Smooth muscle cell of trachea (primary cell): Measurements from ENCODE around the gene CTDSP2. TPM values are rescaled to one million over a fixed set of nuclear protein-coding genes. Genes with fewer than 3 reads are reported as not detected.

Source experiments
- total RNA-seq: library from RNA; depleted of rRNA; stranded (reverse); fragments of >200 nt; gene quantifications from 2 replicates; pipeline ENCODE4 v1.2.1, GENCODE V29; 2014

The CTDSP2 gene, protein sequence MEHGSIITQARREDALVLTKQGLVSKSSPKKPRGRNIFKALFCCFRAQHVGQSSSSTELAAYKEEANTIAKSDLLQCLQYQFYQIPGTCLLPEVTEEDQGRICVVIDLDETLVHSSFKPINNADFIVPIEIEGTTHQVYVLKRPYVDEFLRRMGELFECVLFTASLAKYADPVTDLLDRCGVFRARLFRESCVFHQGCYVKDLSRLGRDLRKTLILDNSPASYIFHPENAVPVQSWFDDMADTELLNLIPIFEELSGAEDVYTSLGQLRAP
- total RNA-seq: 94.2 and 111 TPM in 2 replicates

DNA sequence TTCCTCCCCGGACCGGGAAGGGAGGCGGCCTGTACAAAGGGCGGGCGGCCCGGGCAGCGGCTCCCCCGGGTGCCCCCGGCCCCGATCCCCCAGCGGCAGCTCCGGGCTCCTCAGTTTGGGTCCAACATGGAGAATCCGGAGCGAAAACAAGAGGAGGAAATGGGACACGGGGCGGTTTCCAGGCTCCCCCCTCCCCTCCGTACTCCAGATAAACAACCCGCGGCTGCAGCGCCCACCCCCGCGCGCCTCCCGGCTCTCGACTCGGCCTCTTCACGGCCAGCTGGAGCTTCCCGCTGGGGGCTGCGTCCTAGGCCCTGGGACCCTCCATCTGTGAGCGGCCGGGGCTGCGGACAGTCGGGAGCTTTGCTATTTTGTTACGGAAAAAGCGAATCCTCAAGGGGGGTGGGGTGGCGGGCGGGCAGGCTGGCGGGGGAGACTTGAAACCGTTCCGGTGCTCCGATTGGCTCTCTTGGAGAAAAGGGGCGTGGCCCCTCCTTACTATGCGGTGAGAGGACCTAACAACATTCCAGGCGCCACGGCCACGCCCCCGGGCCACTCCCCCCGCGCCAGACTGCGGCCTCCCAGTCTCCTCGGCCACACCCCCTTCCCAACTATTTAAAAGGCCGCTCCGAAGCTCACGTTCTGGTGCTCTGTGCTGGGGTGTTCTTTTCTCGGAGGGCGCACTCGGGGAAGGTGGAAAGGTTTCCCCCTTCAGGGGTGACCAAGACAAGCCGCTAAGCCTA is at the start of gene CTDSP2:
Gene CTDSP2, minus strand, starts transcription at position 153 of the 743 bp plus-strand sequence. CDS start 294 bp downstream, outside the sequence.

DNA sequence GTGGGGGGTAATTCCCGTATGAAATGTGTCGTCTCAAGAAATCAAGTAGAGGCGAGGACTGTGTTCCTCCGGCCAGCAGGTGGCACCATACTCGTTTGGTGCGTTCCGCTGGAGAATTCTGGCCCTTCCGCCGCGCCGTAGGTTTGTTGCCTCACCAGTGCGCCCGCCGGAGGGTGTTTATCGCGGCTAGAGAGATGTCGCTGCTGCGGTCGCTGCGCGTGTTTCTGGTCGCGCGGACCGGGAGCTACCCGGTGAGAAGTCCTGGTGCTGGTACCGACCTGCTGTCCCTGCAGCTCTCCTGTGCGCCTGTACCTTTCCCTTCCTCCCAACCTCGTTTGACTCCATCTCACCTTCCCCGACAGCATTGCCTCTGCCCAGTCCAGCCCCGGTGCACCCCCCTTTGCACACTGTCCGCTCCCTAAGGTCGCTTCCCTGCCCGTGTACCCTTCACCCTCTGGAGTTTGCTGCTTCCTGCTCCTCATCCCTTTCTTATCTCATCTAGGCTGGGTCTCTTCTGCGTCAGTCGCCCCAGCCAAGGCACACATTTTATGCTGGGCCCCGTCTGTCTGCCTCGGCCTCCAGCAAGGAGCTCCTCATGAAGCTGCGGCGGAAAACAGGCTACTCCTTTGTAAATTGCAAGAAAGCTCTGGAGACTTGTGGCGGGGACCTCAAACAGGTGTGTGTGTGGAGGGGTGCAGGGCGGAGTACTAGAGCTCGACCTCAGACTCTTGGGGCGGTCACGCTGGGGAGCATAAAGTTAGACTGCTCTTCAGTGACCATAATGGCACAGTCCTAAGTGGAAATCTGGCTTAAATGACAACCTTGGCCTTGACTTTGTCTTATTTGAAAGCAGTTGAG is 63.7 kb downstream of the CTDSP2 start, which contains the start of gene TSFM:
Gene TSFM, plus strand, starts transcription at position 180 of the 858 bp plus-strand sequence. Its CDS starts 15 bp downstream, at position 195.

DNA sequence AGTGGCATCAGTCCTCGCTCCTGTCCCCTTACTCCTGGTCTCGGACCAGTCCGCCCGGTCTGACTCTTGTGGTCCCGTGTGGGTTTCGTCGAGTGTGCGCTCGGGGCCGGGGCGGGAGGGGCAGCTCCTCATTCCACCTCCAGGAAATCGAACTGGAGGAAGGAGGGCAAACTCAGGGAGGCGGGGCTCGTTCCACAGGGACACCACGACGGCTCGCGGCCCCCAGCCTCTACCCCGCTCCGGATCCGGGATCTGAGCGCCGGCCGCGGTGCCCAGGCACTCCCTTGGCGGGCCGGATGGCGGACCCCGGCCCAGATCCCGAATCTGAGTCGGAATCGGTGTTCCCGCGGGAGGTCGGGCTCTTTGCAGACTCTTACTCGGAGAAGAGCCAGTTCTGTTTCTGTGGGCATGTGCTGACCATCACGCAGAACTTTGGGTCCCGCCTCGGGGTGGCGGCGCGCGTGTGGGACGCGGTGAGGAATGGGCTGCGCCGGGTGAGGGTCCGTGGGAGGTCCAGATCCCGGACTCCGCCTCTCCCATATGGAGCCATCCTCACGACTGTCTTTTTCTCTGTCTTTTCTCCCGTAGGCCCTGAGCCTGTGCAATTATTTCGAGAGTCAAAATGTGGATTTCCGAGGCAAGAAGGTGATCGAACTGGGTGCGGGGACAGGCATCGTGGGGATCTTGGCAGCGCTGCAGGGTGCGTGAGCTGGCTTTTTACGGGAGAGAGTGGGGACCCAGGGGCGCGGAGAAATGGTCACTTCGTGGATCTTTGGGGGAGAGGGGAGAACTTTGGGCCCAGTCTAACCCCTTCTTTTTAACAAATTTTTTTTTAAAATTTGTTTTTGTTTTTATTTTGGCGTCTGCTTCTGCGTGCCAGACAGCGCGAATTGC is 73.9 kb downstream of the CTDSP2 start, which contains the start of gene EEF1AKMT3:
Gene EEF1AKMT3, plus strand, starts transcription at position 186 of the 894 bp plus-strand sequence. Its CDS starts 111 bp downstream, at position 297.

DNA sequence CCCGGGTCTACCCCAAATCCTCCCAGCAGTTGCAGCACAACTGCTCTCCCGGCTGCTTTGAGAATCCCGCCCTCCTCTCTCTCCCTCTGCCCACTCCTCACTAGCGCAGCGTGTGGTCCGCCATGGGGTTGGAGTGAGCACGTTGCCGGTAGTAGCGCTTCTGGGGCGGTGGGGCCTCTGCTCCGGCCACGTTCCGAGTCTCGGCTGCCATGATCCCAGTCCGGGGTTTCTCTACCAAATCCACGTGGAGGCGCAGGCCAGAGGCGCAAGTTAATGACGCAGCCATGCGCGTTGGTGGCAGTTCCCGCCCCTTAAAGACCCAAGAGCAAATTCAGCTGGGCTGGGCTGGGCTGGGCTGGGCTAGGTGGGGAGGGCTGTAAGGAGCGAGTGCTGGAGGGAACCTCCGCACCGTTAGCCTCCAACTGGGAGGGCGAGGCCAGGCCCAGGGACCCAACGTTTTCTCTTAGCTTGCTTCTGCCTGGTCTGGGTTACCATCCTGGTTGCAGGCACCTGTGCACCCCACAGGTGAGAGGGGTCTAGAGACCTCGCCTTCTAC is 74.6 kb downstream of the CTDSP2 start, which contains the start of gene METTL1:
Gene METTL1, minus strand, starts transcription at position 233 of the 556 bp plus-strand sequence. Its CDS starts 22 bp downstream, at position 211.

Other genes starting within 250 kb of the CTDSP2 start
- gene DTX3, start 241.9 kb downstream of the CTDSP2 start, total RNA-seq: 16.9 and 25.0 TPM in 2 replicates
- gene ARHGEF25, start 235.3 kb downstream of the CTDSP2 start, total RNA-seq: 24.4 and 51.1 TPM in 2 replicates
- gene B4GALNT1, start 213.5 kb downstream of the CTDSP2 start, total RNA-seq: 0.58 and 1.3 TPM in 2 replicates
- 283 and 289 TPM in 2 replicates for gene OS9, start 152.6 kb downstream of the CTDSP2 start, total RNA-seq
- 0.15 and 0.50 TPM in 2 replicates for gene AGAP2, start 108.0 kb downstream of the CTDSP2 start, total RNA-seq
- gene TSPAN31, start 101.7 kb downstream of the CTDSP2 start, total RNA-seq: 66.8 and 85.3 TPM in 2 replicates
- gene CDK4, start 94.4 kb downstream of the CTDSP2 start, total RNA-seq: 281 and 285 TPM in 2 replicates
- 2.9 and 5.1 TPM in 2 replicates for gene MARCHF9, start 91.6 kb downstream of the CTDSP2 start, total RNA-seq
- 0.15 and 0.33 TPM in 2 replicates for gene CYP27B1, start 79.7 kb downstream of the CTDSP2 start, total RNA-seq
- gene METTL1, start 74.6 kb downstream of the CTDSP2 start, total RNA-seq: 3.6 and 6.3 TPM in 2 replicates
- gene EEF1AKMT3, start 74.1 kb downstream of the CTDSP2 start, total RNA-seq: 9.3 and 10.3 TPM in 2 replicates
- 17.2 and 20.5 TPM in 2 replicates for gene TSFM, start 63.9 kb downstream of the CTDSP2 start, total RNA-seq
- gene AVIL, start 28.0 kb downstream of the CTDSP2 start, total RNA-seq: 5.1 and 5.5 TPM in 2 replicates
- 6.9 and 19.2 TPM in 2 replicates for gene ATP23, start 94.8 kb upstream of the CTDSP2 start, total RNA-seq